PC-3 (cell line): ENCODE results near the gene CHRNA9. TPM values are rescaled to one million over a fixed set of nuclear protein-coding genes. Genes with fewer than 3 reads are reported as not detected.

ENCODE experiments used
- ATAC-seq: fragments of 200-7000 bp; cut with Tn5 transposase; 2 replicates; pipeline ENCODE4 v1.9.1; 2020; ENCODE audit warnings: mild to moderate bottlenecking, moderate library complexity
- BruUV-seq: library from RNA; stranded (reverse); fragments of 400-500 nt; replicated peaks from 2 replicates; lab custom pipeline; 2021; lab: Mats Ljungman, UMichigan
- CTCF ChIA-PET: fragments of 300-600 bp; sonication (Branson Sonifier 250); formaldehyde crosslinking; loops from one replicate; lab custom pipeline; 2022; ENCODE audit warnings: antibody characterized with exemption; lab: Charles Lee
- POLR2A ChIA-PET: fragments of 300-600 bp; sonication (Branson Sonifier 250); formaldehyde crosslinking; loops from one replicate; lab custom pipeline; 2022; ENCODE audit warnings: antibody characterized with exemption; ENCODE audit not compliant: unreplicated experiment; lab: Charles Lee
- DNase-seq: peaks from one replicate; pipeline ENCODE4 v3.0.0-alpha.2; 2015
- H2AFZ ChIP-seq: fragments of 300-600 bp; sonication (generic); 2 replicates; pipeline ENCODE4 v1.6.0; 2016; ENCODE audit warnings: antibody characterized with exemption, low read length
- H3F3A ChIP-seq: fragments of 300-600 bp; sonication (generic); one replicate; pipeline ENCODE4 v1.6.0; 2017; ENCODE audit warnings: antibody characterized with exemption, low read length, control low read depth, mild to moderate bottlenecking; ENCODE audit not compliant: unreplicated experiment
- H3K27ac ChIP-seq: fragments of 300-600 bp; sonication (generic); 2 replicates; pipeline ENCODE4 v1.5.1; 2016; ENCODE audit warnings: mild to moderate bottlenecking, low read length
- H3K27me3 ChIP-seq: fragments of 300-600 bp; sonication (generic); 2 replicates; pipeline ENCODE4 v1.6.1; 2016; ENCODE audit warnings: low read length, mixed read lengths
- H3K36me3 ChIP-seq: fragments of 300-600 bp; sonication (generic); 2 replicates; pipeline ENCODE4 v1.6.1; 2016; ENCODE audit warnings: low read depth, mixed run types, low read length, mixed read lengths
- H3K4me1 ChIP-seq: fragments of 300-600 bp; sonication (generic); 2 replicates; pipeline ENCODE4 v1.5.1; 2016; ENCODE audit warnings: low read length; ENCODE audit not compliant: insufficient read depth
- H3K4me2 ChIP-seq: fragments of 300-600 bp; sonication (generic); 2 replicates; pipeline ENCODE4 v1.6.0; 2016; ENCODE audit warnings: low read length
- H3K4me3 ChIP-seq: fragments of 300-600 bp; sonication (generic); 2 replicates; pipeline ENCODE4 v1.5.1; 2016; ENCODE audit warnings: mild to moderate bottlenecking, low read length, mixed read lengths
- H3K79me2 ChIP-seq: fragments of 300-600 bp; sonication (generic); 2 replicates; pipeline ENCODE4 v1.6.1; 2017; ENCODE audit warnings: low read length, mixed read lengths
- H3K9ac ChIP-seq: fragments of 300-600 bp; sonication (generic); 2 replicates; pipeline ENCODE4 v1.6.0; 2016; ENCODE audit warnings: mild to moderate bottlenecking, low read length
- H3K9me2 ChIP-seq: fragments of 300-600 bp; sonication (generic); replicated peaks from 2 replicates; pipeline ENCODE4 v1.6.1; 2016; ENCODE audit warnings: mixed run types, low read length, mixed read lengths
- H3K9me3 ChIP-seq: fragments of 300-600 bp; sonication (generic); 2 replicates; pipeline ENCODE4 v1.6.1; 2016; ENCODE audit warnings: low read length, mixed read lengths
- H4K20me1 ChIP-seq: fragments of 300-600 bp; sonication (generic); 2 replicates; pipeline ENCODE4 v1.6.1; 2016; ENCODE audit warnings: low read length, mixed read lengths
- CTCF ChIP-seq: fragments of 300-600 bp; sonication (generic); conservative IDR thresholded peaks from 2 replicates; pipeline ENCODE4 v1.5.1; 2017; ENCODE audit warnings: antibody characterized with exemption, low read depth, mild to moderate bottlenecking, low read length
- EZH2 ChIP-seq: fragments of 300-600 bp; sonication (generic); IDR thresholded peaks from one replicate; pipeline ENCODE4 v1.6.1; 2017; ENCODE audit warnings: antibody characterized with exemption, mild to moderate bottlenecking, low read length; ENCODE audit not compliant: unreplicated experiment
- EZH2phosphoT487 ChIP-seq: fragments of 300-600 bp; sonication (generic); IDR thresholded peaks from 2 replicates; pipeline ENCODE4 v1.6.1; 2018; ENCODE audit warnings: mild to moderate bottlenecking, antibody characterized with exemption, low read length, borderline replicate concordance
- intact Hi-C: fragments of 100-400 bp; cut with micrococcal nuclease; formaldehyde crosslinking; loops from 2 replicates; pipeline ENCODE4 v1.9.0; 2023
- total RNA-seq: library from RNA; depleted of rRNA; stranded (reverse); fragments of >200 nt; gene quantifications from 2 replicates; pipeline ENCODE4 v1.2.3, GENCODE V29; 2014

The CHRNA9 gene
- total RNA-seq, 1 experiment from 2014 or later: not detected

- H4K20me1 ChIP-seq: no peaks in the 10 kb centered on the region
- H2AFZ ChIP-seq: no peak overlapping the region
- no peak overlapping the region for H3K4me2 ChIP-seq
- no TSS peak for BruUV-seq
- H3K9me2 ChIP-seq: no peaks in the 10 kb centered on the region
- H3K27me3 ChIP-seq: no peaks in the 10 kb centered on the region
- peak overlapping the region; percentile 34; the same call in 1 of the 2 replicates for H3K27ac ChIP-seq
- intact Hi-C loops: loop anchor here (10.0 kb wide), 1 partner anchor 66 kb away; no protein-coding TSS in a partner anchor
- ChIA-PET POLR2A (no interaction called here), CTCF (no interaction called here)
- no peaks in the 10 kb centered on the region for H3F3A ChIP-seq
- DNase-seq: no peak
- H3K4me1 ChIP-seq: no peaks in the 10 kb centered on the region
- no peaks in the 10 kb centered on the region for H3K36me3 ChIP-seq
- no peak overlapping the region for H3K9ac ChIP-seq
- no peak for TF ChIP-seq EZH2phosphoT487
- no peak for TF ChIP-seq EZH2
- no peak for TF ChIP-seq CTCF
- no peaks in the 10 kb centered on the region for H3K79me2 ChIP-seq
- ATAC-seq: no peak
- H3K9me3 ChIP-seq: no peaks in the 10 kb centered on the region
- H3K4me3 ChIP-seq: no peak overlapping the region
Observed at GRCh38 chr4:40300371-40301162, 34.6 kb upstream of the CHRNA9 start.

- Histone ChIP-seq H3K36me3 (no peaks in the 10 kb centered on the region), H3K9me3 (no peaks in the 10 kb centered on the region), H4K20me1 (no peaks in the 10 kb centered on the region), H3K9me2 (no peaks in the 10 kb centered on the region), H3K79me2 (no peaks in the 10 kb centered on the region), H3F3A (no peaks in the 10 kb centered on the region), H3K27me3 (no peaks in the 10 kb centered on the region), H3K4me3 (no peak overlapping the region), H3K9ac (no peak overlapping the region), H3K4me2 (no peak overlapping the region), H2AFZ (no peak overlapping the region), H3K4me1 (no peaks in the 10 kb centered on the region), H3K27ac (no peak overlapping the region)
- ChIA-PET POLR2A (no interaction called here), CTCF (no interaction called here)
- no TSS peak for BruUV-seq
- TF ChIP-seq EZH2phosphoT487: no peak
- DNase-seq: no peak
- intact Hi-C loops: loop anchor here (10.0 kb wide), 1 partner anchor 67 kb away; no protein-coding TSS in a partner anchor
- no peak for ATAC-seq
Observed at GRCh38 chr4:40301603-40302002, 33.5 kb upstream of the CHRNA9 start.

GRCh38 chr4:40303751-40304150, 31.4 kb upstream of the CHRNA9 start:
- Histone ChIP-seq H3K9me3 (no peaks in the 10 kb centered on the region), H3K4me3 (no peak overlapping the region), H3K4me2 (no peak overlapping the region), H3F3A (no peaks in the 10 kb centered on the region), H3K36me3 (no peaks in the 10 kb centered on the region), H3K4me1 (no peaks in the 10 kb centered on the region), H3K79me2 (no peaks in the 10 kb centered on the region), H2AFZ (no peak overlapping the region), H3K9me2 (no peaks in the 10 kb centered on the region), H3K9ac (no peak overlapping the region), H3K27ac (no peak overlapping the region), H3K27me3 (no peaks in the 10 kb centered on the region), H4K20me1 (no peaks in the 10 kb centered on the region)
- ChIA-PET POLR2A (no interaction called here), CTCF (no interaction called here)
- ATAC-seq: no peak
- no peak for DNase-seq
- intact Hi-C loops: loop anchor here (10.0 kb wide), 1 partner anchor 69 kb away; no protein-coding TSS in a partner anchor
- BruUV-seq: no TSS peak
- no peak for TF ChIP-seq CTCF
